Measurements from ENCODE around the gene BMP2K. TPM values are rescaled to one million over a fixed set of nuclear protein-coding genes. Genes with fewer than 3 reads are reported as not detected.

The BMP2K gene
- total RNA-seq, 2 experiments from 2014 or later = 4.6 to 5.6 TPM

DNA sequence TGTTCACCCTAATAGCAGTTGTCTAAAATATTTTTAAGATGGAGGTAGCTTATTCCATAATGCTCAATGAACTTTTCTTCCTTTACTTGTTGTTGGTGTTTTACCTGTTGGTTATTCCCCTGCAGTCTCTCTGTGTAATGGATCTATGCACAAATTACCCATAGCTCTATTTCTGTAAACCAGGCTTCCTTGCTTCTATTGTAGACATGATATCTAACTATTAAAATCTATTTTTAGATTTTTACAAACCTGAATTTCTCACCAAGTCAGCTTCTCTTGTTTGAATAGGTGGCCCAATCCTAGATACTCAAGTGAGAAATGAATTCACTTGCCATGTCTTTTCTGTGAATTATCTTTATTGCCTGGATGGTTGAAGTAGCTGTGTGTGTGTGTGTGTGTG, 24.8 kb downstream of the BMP2K start:
- DNase-seq = no peak
- no peaks in the 10 kb centered on the region for H3K4me1 ChIP-seq (ENCODE audit: insufficient read depth, low read length)
- ChIA-PET CTCF (interaction anchor here (1.1 kb wide), 1 partner anchor 10 kb away, joined by 4 read pairs; no protein-coding TSS in a partner anchor), POLR2A (interaction anchor here (0.7 kb wide), 1 partner anchor 169 kb away, joined by 3 read pairs; no protein-coding TSS in a partner anchor)
- Mint-ChIP-seq H3K4me1 (ENCODE audit: low read depth) (peaks cover 33% of the 10 kb centered on the region), H3K36me3 (ENCODE audit: low read depth) (peaks cover 5% of the 10 kb centered on the region), H3K27me3 (no peaks in the 10 kb centered on the region), H3K4me3 (no peak overlapping the region), H3K9me3 (peaks cover 3% of the 10 kb centered on the region), H3K27ac (no peak overlapping the region)
- no peak for ATAC-seq (ENCODE audit: poor library complexity)
- H3K36me3 ChIP-seq (ENCODE audit: insufficient read depth, low read length) = no peaks in the 10 kb centered on the region
- H3K27ac ChIP-seq (ENCODE audit: low read depth in 1 of 2, low read length in 2 of 2) = no peak overlapping the region
- H3K27me3 ChIP-seq (ENCODE audit: control insufficient read depth in 1 of 2, insufficient read depth in 2 of 2, low read length in 2 of 2) = no peaks in the 10 kb centered on the region
- intact Hi-C loops (cut with DNase I, micrococcal nuclease) = no loop called here
- no peak overlapping the region for H3K4me3 ChIP-seq (ENCODE audit: low read length)
- TF ChIP-seq, protein P1, sequence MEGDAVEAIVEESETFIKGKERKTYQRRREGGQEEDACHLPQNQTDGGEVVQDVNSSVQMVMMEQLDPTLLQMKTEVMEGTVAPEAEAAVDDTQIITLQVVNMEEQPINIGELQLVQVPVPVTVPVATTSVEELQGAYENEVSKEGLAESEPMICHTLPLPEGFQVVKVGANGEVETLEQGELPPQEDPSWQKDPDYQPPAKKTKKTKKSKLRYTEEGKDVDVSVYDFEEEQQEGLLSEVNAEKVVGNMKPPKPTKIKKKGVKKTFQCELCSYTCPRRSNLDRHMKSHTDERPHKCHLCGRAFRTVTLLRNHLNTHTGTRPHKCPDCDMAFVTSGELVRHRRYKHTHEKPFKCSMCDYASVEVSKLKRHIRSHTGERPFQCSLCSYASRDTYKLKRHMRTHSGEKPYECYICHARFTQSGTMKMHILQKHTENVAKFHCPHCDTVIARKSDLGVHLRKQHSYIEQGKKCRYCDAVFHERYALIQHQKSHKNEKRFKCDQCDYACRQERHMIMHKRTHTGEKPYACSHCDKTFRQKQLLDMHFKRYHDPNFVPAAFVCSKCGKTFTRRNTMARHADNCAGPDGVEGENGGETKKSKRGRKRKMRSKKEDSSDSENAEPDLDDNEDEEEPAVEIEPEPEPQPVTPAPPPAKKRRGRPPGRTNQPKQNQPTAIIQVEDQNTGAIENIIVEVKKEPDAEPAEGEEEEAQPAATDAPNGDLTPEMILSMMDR (IDR thresholded peaks at IDR 0.05) = no peak
- no peaks in the 10 kb centered on the region for H3K9me3 ChIP-seq (ENCODE audit: control insufficient read depth in 1 of 2, insufficient read depth in 1 of 2, low read length in 2 of 2)

DNA sequence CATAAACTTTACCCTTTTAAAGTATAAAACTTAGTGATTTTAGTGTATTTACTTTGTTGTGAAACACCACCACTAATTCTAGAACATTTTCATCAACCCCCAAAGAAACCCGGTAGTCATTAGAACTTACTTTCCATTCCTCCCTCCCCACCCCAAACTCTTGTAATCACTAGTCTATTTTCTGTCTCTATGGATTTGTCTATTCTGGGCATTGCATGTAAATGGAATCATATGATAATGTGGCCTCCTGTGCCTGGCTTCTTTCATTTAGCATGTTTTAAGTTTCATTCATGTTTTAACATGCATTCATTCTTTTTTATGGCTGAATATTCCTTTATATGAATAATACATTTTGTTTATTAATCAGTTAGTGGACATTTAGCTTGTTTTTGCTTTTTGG, 27.8 kb downstream of the BMP2K start:
- Mint-ChIP-seq H3K4me1 (ENCODE audit: low read depth) (peaks cover 33% of the 10 kb centered on the region), H3K36me3 (ENCODE audit: low read depth) (peaks cover 21% of the 10 kb centered on the region), H3K4me3 (no peak overlapping the region), H3K9me3 (peaks cover 6% of the 10 kb centered on the region), H3K27ac (no peak overlapping the region), H3K27me3 (no peaks in the 10 kb centered on the region)
- Histone ChIP-seq H3K27ac (ENCODE audit: low read depth in 1 of 2, low read length in 2 of 2) (no peak overlapping the region), H3K4me3 (ENCODE audit: low read length) (no peak overlapping the region), H3K9me3 (ENCODE audit: control insufficient read depth in 1 of 2, insufficient read depth in 1 of 2, low read length in 2 of 2) (peaks cover 0 to 4% of the 10 kb centered on the region in 2 experiments), H3K27me3 (ENCODE audit: control insufficient read depth in 1 of 2, insufficient read depth in 2 of 2, low read length in 2 of 2) (no peaks in the 10 kb centered on the region), H3K36me3 (ENCODE audit: insufficient read depth, low read length) (no peaks in the 10 kb centered on the region), H3K4me1 (ENCODE audit: insufficient read depth, low read length) (no peaks in the 10 kb centered on the region)
- intact Hi-C loops (cut with DNase I, micrococcal nuclease) = no loop called here
- CTCF ChIA-PET = no interaction called here
- TF ChIP-seq, protein P1 (IDR thresholded peaks at IDR 0.05) = no peak
- POLR2A ChIA-PET = no interaction called here
- DNase-seq = no peak
- ATAC-seq (ENCODE audit: poor library complexity) = no peak

DNA sequence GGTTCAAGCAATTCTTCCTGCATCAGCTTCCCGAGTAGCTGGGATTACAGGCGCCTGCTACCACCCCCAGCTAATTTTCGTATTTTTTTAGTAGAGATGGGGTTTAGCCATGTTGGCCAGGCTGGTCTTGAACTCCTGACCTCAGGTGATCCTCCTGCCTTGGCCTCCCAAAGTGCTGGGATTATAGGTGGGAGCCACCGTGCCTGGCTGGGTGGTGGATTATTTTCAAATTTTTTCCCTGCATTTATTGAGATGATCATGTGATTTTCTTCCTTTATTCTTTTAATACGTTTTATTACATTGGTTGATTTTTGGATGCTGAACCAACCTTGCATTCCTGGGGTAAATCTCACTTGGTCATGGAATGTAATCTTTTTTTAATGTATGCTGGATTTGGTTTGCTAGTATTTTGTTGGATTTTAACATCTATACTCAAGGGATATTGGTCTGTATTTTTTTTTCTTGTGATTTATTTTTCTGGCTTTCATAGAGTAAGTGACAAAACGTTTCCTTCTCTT, 30.9 kb downstream of the BMP2K start:
- Histone ChIP-seq H3K36me3 (ENCODE audit: insufficient read depth, low read length) (no peaks in the 10 kb centered on the region), H3K4me3 (ENCODE audit: low read length) (no peak overlapping the region), H3K27me3 (ENCODE audit: control insufficient read depth in 1 of 2, insufficient read depth in 2 of 2, low read length in 2 of 2) (no peaks in the 10 kb centered on the region), H3K9me3 (ENCODE audit: control insufficient read depth in 1 of 2, insufficient read depth in 1 of 2, low read length in 2 of 2) (peaks cover 0 to 4% of the 10 kb centered on the region in 2 experiments), H3K27ac (ENCODE audit: low read depth in 1 of 2, low read length in 2 of 2) (no peak overlapping the region), H3K4me1 (ENCODE audit: insufficient read depth, low read length) (no peaks in the 10 kb centered on the region)
- Mint-ChIP-seq H3K4me1 (ENCODE audit: low read depth) (peaks cover 31% of the 10 kb centered on the region), H3K27ac (no peak overlapping the region), H3K27me3 (no peaks in the 10 kb centered on the region), H3K36me3 (ENCODE audit: low read depth) (peaks cover 22% of the 10 kb centered on the region), H3K4me3 (no peak overlapping the region), H3K9me3 (peaks cover 6% of the 10 kb centered on the region)
- DNase-seq (no peak), ATAC-seq (ENCODE audit: poor library complexity) (no peak)
- CTCF ChIA-PET = no interaction called here
- POLR2A ChIA-PET = no interaction called here
- TF ChIP-seq, protein P1 (IDR thresholded peaks at IDR 0.05) = no peak
- intact Hi-C loops (cut with DNase I, micrococcal nuclease) = no loop called here
